Neuron (in vitro differentiated cells): Measurements from ENCODE around the gene ACKR3.

Source experiments
- H2AFZ ChIP-seq: one replicate; pipeline ENCODE4 v1.6.1; 2013; ENCODE audit warnings: low read depth, mild to moderate bottlenecking, inconsistent platforms, low read length, moderate library complexity
- H3K27me3 ChIP-seq: one replicate; pipeline ENCODE4 v1.6.1; 2013; ENCODE audit warnings: low read length; ENCODE audit not compliant: insufficient read depth
- H3K36me3 ChIP-seq: one replicate; pipeline ENCODE4 v1.6.1; 2013; ENCODE audit warnings: low read length; ENCODE audit not compliant: insufficient read depth
- H3K4me1 ChIP-seq: one replicate; pipeline ENCODE4 v1.6.1; 2013; ENCODE audit warnings: low read length; ENCODE audit not compliant: insufficient read depth
- H3K4me3 ChIP-seq: 2 replicates; pipeline ENCODE4 v1.5.1; 2013; ENCODE audit warnings: mild to moderate bottlenecking, low read length, moderate library complexity
- H3K9me3 ChIP-seq: one replicate; pipeline ENCODE4 v1.6.1; 2013; ENCODE audit warnings: low read length

ACKR3 gene

GRCh38 chr2:236628981-236629605 is 59.5 kb downstream of the ACKR3 start:
- peaks cover 6% of the 10 kb centered on the region for H3K4me1 ChIP-seq
- no peak overlapping the region for H3K4me3 ChIP-seq
- H3K36me3 ChIP-seq, result no peaks in the 10 kb centered on the region
- H3K9me3 ChIP-seq, result peaks cover 5% of the 10 kb centered on the region
- no peak overlapping the region for H2AFZ ChIP-seq
- no peaks in the 10 kb centered on the region for H3K27me3 ChIP-seq

DNA sequence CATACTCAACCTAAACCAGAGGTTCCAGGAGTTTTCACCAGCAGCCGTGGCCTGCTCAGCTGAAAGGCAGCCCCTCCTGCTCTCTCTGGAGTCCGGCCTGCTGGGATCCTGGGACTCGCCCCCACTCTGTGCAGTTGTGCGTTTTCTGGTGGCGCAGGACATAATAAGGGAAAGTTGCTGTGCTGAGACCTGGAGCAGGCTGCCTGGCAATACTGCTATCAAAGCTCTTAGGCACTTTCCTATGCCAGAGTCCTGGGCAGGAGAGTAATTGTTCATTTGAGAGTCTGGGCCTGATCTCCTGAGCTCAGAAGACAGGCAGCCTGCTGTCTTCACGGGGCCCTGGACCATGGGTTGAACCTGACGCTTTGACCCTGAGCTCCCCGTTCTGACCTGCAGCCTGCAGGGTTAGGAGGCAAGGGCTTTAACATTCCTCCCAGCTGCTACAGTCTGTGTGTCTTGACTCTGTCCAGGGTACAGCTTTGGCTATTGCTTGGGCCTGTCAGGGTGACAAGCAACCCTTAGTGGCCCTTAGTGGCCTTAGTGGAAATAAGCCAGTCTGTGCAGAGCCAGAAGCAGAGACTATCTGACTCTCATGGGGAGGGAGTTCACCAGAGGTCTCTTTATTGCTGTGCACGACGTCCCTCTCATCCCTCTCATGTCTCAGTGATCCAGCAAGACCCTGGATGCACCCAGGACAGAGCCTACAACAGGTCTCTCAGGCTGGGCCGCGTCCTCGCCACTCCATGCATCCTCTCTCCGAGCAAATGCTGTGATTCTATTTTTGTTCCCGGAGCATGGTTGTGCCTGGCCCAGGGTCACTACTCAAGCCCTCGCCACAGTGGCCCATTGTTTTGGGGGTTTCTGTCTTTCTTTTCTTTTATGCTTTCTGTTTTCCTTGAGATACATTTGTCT is 60.6 kb downstream of the ACKR3 start:
- Histone ChIP-seq H3K4me1 (peaks cover 6% of the 10 kb centered on the region), H3K4me3 (no peak overlapping the region), H3K9me3 (peaks cover 5% of the 10 kb centered on the region), H3K36me3 (no peaks in the 10 kb centered on the region), H3K27me3 (no peaks in the 10 kb centered on the region), H2AFZ (no peak overlapping the region)

- Histone ChIP-seq H3K4me1 (peaks cover 6% of the 10 kb centered on the region), H3K36me3 (no peaks in the 10 kb centered on the region), H3K9me3 (peaks cover 8% of the 10 kb centered on the region), H3K27me3 (no peaks in the 10 kb centered on the region), H2AFZ (no peak overlapping the region), H3K4me3 (no peak overlapping the region)
Observed at GRCh38 chr2:236631281-236631855, 61.7 kb downstream of the ACKR3 start.

DNA sequence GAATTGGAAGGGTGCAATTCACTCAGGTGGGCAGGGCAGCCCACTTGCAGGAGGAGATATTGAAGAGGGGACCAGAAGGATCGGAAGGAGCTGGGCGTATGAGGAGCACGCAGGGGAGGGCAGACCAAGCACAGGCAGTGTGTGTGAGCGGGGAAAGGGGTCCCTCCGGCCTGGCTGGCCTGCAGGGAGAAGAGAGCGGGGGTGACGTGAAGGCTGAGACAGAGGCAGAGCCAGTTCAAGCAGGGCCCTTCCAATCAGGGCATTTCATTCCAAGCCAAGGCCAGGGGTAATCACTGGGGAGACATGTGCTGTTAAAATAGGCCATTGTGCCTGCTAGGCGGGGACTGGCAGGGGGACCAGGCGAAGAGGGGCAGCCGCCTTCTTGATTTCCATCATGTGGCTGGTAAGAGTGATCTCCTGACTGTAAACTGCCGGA is 62.2 kb downstream of the ACKR3 start:
- Histone ChIP-seq H3K27me3 (no peaks in the 10 kb centered on the region), H3K4me1 (peaks cover 6% of the 10 kb centered on the region), H3K9me3 (peaks cover 8% of the 10 kb centered on the region), H3K36me3 (no peaks in the 10 kb centered on the region), H3K4me3 (no peak overlapping the region), H2AFZ (no peak overlapping the region)
